Activated naive CD4-positive, alpha-beta T cell treated with anti-CD3 and anti-CD28 coated beads, Interleukin-2, amount 10 ng/mL, durations not matched to agents 5 hours and 36 hours (primary cell): ENCODE measurements around the gene PPP1R15A. TPM values are rescaled to one million over a fixed set of nuclear protein-coding genes. Genes with fewer than 3 reads are reported as not detected.

Source experiments
- total RNA-seq, 2 experiments: library from RNA; stranded (reverse); gene quantifications; one replicate each; pipeline ENCODE4 v1.2.3, GENCODE V29; 2021

Gene PPP1R15A
- total RNA-seq = 10 to 100 TPM; 50.9 to 56.1 TPM

DNA sequence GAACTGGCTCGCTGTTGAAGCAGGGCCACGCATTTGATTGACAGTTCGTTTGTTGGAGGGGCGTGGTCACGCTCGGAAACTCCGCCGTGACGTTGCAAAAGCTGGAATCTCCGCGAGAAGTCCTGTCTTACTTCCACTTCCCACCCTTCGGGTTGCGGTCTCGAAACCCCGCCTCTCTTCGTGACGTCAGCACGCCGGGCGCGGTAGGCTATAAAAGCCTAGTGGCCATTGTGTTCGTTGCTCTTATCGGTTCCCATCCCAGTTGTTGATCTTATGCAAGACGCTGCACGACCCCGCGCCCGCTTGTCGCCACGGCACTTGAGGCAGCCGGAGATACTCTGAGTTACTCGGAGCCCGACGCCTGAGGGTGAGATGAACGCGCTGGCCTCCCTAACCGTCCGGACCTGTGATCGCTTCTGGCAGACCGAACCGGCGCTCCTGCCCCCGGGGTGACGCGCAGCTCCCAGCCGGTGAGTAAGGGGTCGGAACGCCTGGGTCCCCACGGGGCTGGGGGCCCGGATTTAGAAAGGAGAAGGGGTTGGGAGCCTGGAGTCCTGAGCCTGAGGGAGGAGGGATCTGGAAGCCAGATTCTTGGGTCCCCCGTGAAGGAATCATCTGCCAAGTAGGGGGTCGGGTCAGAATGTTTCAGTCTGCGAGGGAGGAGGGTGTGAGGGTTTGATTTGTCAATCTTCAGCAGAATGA lies at the start of gene PPP1R15A:
TSS of gene PPP1R15A (plus strand) at position 240 of the 702 bp plus-strand sequence. CDS start 813 bp downstream, outside the sequence.

DNA sequence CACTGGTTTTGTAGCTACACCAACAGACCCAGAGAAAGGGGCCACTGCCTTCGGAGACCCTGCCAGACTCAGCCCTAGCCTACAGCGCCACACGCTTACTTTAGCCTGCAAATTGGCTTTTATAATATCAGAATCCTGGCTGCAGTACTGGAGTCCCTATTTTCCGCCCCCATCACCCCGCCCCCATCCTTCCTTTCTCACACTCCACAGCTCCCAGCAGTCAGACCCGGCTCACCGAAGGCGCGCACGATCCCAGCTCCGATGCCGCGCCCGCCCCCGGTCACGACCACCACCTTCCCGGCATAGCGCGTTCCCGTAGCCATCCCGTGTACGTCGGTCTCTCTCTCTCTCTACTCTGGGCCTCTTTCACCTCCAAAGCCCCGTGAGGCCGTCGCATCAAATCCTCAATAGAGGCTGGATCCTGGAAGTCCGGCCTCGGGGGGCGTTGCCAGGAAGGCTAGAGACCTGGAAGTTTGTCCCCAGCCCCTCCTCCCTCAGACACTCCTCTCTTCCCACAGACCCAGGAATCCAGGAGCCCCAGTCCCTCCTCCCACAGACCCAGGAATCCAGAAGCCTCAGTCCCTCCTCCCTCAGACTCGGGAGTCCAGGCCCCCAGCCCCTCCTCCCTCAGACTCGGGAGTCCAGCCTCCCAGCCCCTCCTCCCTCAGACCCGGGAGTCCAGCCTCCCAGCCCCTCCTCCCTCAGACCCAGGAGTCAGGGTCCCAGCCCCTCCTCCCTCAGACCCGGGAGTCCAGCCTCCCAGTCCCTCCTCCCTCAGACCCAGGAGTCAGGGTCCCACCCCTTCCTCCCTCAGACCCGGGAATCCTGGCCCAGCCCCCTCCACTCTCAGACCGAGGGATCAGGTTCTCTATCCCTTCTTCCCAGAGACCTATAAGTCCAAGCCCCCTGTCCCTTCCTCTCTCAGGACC lies 35.9 kb upstream of the PPP1R15A start, which contains the start of gene HSD17B14:
TSS of gene HSD17B14 (minus strand) at position 403 of the 929 bp plus-strand sequence. CDS start at position 323, 80 bp downstream.

DNA sequence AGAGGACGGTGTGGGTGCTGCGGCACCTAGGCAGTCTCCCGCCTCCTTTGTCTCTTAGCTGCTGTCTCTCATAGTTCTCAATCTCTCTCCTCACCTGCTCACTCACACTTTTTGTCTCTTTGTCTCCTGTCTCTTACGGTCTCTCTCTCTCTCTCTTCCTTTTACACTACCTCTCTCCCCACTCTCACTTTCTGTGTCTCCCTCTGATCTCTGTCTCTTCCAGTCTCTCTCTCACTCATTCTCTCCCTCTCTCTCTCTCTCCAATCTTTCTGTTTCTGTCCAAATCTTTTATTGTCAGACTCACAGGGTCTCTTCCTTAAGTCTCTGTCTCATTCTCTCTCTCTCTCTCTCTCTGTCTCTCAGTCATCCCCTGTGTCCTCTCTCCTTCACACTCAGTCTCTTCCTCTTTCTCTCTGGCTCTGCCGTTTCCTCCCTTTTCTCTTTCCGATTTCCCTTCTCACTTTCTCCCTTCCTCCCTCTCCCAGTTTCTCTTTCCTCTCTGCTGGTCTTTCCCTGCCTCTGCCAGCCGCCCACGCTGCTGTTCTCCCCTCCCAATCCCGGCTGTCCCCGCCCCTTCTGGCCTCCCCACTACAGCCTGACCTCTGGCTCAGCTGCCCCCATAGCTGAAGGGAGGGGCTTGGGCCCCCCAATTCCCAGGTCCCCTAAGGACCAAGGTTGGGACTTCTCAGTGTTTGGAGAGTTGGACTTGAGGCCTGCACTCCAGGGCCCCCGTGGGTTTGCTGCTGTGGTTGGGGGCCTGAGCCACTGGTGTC lies 3.9 kb upstream of the PPP1R15A start, which contains the start of gene PLEKHA4:
TSS of gene PLEKHA4 (minus strand) at position 504 of the 773 bp plus-strand sequence. CDS start 997 bp downstream, outside the sequence.

DNA sequence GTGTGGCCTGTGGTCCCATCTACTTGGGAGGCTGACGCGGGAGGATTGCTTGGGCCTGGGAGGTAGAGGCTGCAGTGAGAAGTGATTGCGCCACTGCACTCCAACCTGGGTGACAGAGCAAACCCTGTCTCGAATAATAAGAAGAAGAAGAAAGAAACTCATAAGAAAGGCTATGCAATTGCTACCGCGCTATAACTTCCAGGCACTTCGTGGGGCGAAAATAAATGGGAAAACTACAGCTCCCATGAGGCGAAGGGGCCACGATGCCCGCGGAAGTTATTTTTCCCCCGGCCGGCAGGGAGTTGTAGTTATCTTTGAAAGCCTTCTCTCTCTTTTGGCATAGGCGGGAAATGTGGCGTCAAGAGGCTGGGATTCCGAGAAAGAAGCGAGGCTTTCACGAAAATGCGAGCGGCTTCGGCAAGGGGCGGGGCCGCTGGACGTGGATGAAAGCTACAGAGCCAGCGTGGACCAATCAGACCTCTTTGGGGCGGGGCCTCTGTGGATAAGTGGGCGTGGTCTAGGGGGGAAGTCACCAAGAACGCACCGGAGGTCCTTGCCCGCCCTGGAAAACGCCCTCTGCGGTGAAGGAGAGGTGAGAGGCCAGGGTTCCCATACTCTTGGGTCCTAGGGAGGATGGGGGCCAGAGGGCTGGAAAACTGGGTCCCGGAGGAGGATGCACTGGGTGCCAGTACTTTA lies 27.7 kb downstream of the PPP1R15A start, which contains the start of gene NUCB1:
TSS of gene NUCB1 (plus strand) at position 532 of the 696 bp plus-strand sequence. CDS start 485 bp downstream, outside the sequence.

Other genes starting within 250 kb of the PPP1R15A start
- gene DBP, start 235.0 kb upstream of the PPP1R15A start, total RNA-seq = 10 to 100 TPM; 25.8 to 27.4 TPM
- gene CA11, start 226.2 kb upstream of the PPP1R15A start, total RNA-seq = 10 to 100 TPM; 10.7 to 11.5 TPM
- gene NTN5, start 199.4 kb upstream of the PPP1R15A start, total RNA-seq = 1 to 10 TPM; 1.2 to 1.3 TPM
- gene FUT2, start 176.4 kb upstream of the PPP1R15A start, total RNA-seq = not detected
- gene MAMSTR, start 152.7 kb upstream of the PPP1R15A start, total RNA-seq = 1 to 10 TPM; 1.1 to 1.4 TPM
- under 1 TPM; 0.14 to 0.15 TPM for gene RASIP1, start 131.8 kb upstream of the PPP1R15A start, total RNA-seq
- gene IZUMO1, start 125.5 kb upstream of the PPP1R15A start, total RNA-seq = not detected
- under 1 TPM; 0.12 to 0.28 TPM for gene FUT1, start 119.8 kb upstream of the PPP1R15A start, total RNA-seq
- not detected for gene FGF21, start 116.9 kb upstream of the PPP1R15A start, total RNA-seq
- gene BCAT2, start 61.4 kb upstream of the PPP1R15A start, total RNA-seq = 10 to 100 TPM; 38.5 to 41.2 TPM
- gene HSD17B14, start 35.9 kb upstream of the PPP1R15A start, total RNA-seq = under 1 TPM; 0.35 to 0.82 TPM
- gene PLEKHA4, start 3.8 kb upstream of the PPP1R15A start, total RNA-seq = 1 to 10 TPM; 6.8 to 8.0 TPM
- not detected for gene TULP2, start 26.3 kb downstream of the PPP1R15A start, total RNA-seq
- gene NUCB1, start 27.9 kb downstream of the PPP1R15A start, total RNA-seq = 100 to 1,000 TPM; 276 to 287 TPM
- gene DHDH, start 61.3 kb downstream of the PPP1R15A start, total RNA-seq = 1 to 10 TPM; 1.8 to 2.1 TPM
- gene BAX, start 82.5 kb downstream of the PPP1R15A start, total RNA-seq = 100 to 1,000 TPM; 271 to 293 TPM
- gene FTL, start 92.9 kb downstream of the PPP1R15A start, total RNA-seq = 100 to 1,000 TPM; 799 to 840 TPM
- 10 to 100 TPM; 55.7 to 58.7 TPM for gene GYS1, start 120.9 kb downstream of the PPP1R15A start, total RNA-seq
- 10 to 100 TPM; 58.4 to 59.0 TPM for gene RUVBL2, start 121.5 kb downstream of the PPP1R15A start, total RNA-seq
- gene LHB, start 144.7 kb downstream of the PPP1R15A start, total RNA-seq = not detected
- not detected for gene CGB3, start 151.9 kb downstream of the PPP1R15A start, total RNA-seq
- gene CGB2, start 159.5 kb downstream of the PPP1R15A start, total RNA-seq = not detected
- not detected for gene CGB1, start 164.5 kb downstream of the PPP1R15A start, total RNA-seq
- not detected for gene CGB5, start 171.4 kb downstream of the PPP1R15A start, total RNA-seq
- gene CGB8, start 176.7 kb downstream of the PPP1R15A start, total RNA-seq = not detected
- not detected for gene CGB7, start 185.3 kb downstream of the PPP1R15A start, total RNA-seq
- not detected for gene NTF4, start 192.4 kb downstream of the PPP1R15A start, total RNA-seq
- not detected for gene KCNA7, start 200.3 kb downstream of the PPP1R15A start, total RNA-seq
- gene SNRNP70, start 213.0 kb downstream of the PPP1R15A start, total RNA-seq = 100 to 1,000 TPM; 201 to 223 TPM
- 1 to 10 TPM; 6.0 to 8.8 TPM for gene LIN7B, start 241.9 kb downstream of the PPP1R15A start, total RNA-seq
- gene C19orf73, start 246.7 kb downstream of the PPP1R15A start, total RNA-seq = 1 to 10 TPM; 1.6 to 2.5 TPM
- gene PPFIA3, start 247.1 kb downstream of the PPP1R15A start, total RNA-seq = 1 to 10 TPM; 3.1 to 4.7 TPM